ENCODE measurements around the gene MADD. TPM values are rescaled to one million over a fixed set of nuclear protein-coding genes. Genes with fewer than 3 reads are reported as not detected.
A peak's percentile ranks its signal among the peaks of the same experiment; 100 is the strongest.
"Not testable (repeated sequence)": the region's sequence is repeated elsewhere in the genome, so short reads cannot be mapped to it uniquely, and the experiment has no call there.

MADD gene
- total RNA-seq, 1 donor from 2014 or later, result 11.4 TPM

DNA sequence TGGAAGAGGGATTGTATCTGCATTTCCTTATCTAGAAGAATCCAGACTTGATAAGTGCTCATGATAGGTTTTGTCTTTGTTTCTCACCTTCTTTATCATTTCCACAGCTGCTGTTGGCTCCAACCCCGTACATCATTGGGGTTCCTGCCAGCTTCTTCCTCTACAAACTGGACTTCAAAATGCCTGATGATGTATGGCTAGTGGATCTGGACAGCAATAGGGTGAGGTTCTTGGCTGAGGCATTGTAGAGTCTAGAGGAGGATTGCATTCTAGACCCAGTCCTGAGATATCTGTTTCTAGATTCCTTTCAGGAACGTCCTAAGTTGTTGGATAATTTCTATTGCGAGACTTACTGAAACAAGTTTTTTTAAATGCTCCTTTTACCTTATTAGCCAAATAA, 8.1 kb downstream of the MADD start:
- ATAC-seq, result no peak

DNA sequence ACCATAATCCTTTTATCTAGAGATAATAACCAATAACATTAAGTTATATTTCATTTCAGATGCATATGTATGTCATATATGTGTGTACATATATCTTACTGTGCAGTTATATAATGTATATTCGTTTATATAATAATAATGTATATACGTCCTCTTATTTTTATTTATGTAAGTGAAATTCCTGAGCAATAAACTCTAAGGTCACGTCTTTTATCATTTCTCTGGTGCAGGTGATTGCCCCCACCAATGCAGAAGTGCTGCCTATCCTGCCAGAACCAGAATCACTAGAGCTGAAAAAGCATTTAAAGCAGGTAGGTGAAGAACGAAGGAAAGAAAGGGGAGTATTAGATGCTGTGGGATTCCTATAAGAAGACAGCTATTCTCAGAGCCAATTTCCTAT, 8.8 kb downstream of the MADD start:
- ATAC-seq, result no peak

DNA sequence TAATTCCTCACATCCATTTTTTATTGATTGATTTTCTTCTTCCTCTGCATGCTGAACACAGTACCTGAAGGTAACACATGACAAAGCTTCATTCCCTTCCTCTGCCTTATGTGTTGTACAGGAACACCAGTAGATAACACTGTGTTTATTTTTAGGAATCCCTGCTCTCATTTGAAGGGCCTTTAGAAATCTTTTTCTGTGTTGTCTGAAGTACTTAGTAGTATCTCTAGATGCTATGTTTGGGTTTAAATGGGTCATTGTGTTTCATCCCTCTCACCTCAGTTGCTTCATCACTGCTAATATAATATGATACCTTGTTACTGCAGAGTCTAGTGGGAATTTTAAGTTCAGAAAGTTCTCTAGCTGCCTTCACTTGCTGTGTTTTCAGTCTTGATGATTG, 10.2 kb downstream of the MADD start:
- no peak for ATAC-seq

DNA sequence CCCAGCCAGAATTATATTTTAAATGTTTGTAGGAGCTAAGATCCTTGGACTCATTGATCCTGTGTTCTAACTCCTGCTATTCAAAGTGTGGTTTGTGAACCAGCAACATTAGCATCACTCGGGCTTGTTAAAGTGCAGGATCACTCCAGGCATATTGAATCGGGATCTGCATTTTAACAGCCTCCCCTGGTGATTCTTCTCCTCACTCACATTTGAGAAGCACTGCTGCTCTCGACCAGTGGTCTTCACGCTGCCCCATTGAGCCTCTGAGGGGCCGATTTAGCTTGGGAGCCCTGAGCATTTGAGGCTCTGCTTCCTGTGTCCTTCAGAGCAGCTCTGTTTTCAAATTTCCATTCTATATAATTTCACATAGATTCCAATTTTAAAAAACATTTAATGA, 10.9 kb downstream of the MADD start:
- ATAC-seq, result no peak

DNA sequence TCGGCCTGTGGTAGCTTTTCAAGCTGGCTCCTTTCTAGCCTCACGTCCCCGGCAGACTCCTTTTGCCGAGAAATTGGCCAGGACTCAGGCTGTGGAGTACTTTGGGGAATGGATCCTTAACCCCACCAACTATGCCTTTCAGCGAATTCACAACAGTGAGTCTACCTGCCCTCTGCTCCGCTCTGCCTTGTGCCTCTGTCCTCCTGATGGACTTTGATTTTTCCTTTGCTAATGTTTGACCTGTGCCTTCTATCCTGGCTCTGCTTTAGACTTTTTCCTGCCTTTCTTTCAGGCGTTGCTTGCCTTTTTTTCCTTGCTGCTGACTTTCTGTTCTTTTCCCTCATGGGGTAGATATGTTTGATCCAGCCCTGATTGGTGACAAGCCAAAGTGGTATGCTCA, 12.5 kb downstream of the MADD start:
- no peak for ATAC-seq

DNA sequence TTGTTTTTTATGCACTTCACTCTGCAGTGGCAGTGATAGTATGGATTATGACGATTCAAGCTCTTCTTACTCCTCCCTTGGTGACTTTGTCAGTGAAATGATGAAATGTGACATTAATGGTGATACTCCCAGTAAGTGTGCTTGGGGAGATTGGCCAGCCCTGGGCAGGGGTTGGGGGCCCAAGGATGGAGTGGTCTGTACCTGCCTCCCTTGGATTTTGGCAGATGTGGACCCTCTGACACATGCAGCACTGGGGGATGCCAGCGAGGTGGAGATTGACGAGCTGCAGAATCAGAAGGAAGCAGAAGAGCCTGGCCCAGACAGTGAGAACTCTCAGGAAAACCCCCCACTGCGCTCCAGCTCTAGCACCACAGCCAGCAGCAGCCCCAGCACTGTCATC, 14.2 kb downstream of the MADD start:
- ATAC-seq, result no peak

DNA sequence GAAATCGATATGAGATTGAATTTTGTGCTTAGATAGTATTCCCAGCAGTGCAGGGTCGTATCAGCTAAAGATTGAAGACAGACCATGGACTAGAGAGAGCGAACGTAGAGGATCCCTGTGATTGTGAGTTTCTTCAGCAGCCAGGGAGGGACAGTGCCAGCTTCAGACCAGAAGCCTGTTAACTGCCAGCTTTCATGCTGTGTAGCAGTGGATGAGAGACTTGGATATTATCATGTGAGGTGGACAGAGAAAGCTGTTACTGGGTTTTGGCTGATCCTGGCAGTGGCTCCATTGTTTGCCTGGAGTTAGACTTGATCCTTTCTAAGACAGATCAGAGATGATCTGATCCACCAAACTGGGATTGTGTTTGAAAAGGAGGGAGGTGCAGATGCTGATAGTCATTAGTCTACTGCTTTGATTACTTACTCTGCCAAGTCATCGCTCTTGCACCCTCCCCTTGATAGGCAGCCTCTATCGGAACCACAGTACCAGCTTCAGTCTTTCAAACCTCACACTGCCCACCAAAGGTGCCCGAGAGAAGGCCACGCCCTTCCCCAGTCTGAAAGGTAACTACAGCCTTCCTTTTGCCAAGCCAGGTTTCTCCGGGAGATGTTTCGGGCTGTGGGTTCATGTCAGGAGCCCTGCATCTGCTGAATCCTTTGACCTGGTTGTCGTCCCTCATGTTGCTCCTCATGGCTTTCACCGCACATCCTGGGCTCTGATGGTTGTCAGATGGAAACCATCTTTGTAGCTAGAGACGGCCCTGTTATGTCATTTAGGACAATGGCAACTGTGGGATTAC, 16.2 kb downstream of the MADD start:
- ATAC-seq, result no peak

DNA sequence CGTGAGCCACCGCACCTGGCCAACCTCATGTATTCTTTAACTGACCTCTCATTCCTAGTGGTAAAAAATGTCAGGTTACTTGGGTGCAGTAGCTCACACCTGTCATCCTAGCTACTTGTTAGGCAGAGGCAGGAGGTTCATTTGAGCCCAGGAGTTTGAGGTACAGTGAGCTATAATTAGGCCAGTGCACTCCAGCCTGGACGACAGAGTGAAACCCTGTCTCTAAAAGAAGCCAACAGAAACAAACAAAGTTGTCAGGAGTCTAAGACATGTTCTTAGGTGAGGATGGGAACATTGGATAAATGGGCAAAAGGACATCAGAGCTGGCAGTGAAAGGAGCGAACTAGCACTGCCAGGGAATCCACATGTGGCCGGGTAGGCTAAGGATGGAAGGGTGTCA, 18.1 kb downstream of the MADD start:
- no peak for ATAC-seq

DNA sequence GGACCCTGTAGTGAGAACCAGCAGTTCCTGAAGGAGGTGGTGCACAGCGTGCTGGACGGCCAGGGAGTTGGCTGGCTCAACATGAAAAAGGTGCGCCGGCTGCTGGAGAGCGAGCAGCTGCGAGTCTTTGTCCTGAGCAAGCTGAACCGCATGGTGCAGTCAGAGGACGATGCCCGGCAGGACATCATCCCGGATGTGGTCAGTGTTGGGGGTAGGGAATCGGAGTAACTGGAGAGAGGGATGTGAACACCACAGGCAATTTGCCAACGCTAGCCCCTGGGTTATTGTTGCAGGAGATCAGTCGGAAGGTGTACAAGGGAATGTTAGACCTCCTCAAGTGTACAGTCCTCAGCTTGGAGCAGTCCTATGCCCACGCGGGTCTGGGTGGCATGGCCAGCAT, 19.9 kb downstream of the MADD start:
- peak; percentile 11 for ATAC-seq

DNA sequence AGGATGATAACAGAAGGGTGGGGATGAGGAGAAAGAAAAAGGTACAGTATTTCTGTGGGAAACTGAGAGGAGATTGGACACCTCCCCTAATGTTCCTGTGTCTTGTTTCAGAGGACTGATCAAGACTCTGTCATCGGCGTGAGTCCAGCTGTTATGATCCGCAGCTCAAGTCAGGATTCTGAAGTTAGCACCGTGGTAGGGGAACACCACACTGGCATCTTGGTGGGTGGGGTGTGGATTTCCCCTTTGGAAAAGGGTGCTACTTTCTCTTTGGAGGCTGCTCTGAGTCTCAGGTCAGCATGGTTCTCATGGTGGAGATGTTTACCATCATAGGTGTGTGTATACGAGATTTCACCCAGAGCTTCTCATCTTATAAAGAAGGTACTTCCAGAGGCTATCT, 25.5 kb downstream of the MADD start:
- no peak for ATAC-seq

DNA sequence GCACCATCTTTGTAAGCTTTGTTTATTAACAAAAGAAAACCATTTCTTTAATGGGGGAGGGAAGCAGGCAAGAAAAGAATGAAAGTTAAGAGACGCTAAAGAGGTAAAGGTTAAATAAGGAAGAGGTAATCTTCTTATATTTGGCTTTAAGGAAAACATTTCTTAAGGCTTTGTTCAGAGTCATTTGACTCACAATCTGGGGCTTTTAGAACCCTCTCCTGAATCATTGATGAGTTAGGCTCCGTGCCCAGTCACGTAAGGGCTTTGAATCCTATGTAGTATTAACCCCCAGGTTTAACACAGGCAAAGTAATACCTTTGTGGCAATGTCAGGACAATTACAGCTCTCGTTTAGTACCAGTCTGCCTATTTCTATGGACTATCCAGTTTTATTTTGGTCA, 26.1 kb downstream of the MADD start:
- peak; percentile 90 for ATAC-seq

DNA sequence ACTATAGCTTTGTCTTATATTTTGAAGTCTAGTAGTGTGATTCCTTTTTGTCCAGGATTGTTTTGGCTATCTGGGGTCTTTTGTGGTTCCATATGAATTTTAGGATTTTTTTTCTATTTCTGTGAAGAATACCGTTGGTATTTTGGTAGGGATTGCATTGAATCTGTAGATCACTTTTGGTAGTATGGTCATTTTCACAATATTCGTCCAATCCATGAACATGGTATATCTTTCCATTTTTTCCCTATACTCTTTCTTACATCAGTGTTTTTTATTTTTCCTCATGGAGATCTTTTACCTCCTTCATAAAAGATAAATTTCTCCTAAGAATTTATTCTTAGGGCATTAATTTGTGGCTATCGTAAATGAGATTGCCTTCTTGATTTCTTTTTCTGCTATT, 29.1 kb downstream of the MADD start:
- ATAC-seq, result no peak

DNA sequence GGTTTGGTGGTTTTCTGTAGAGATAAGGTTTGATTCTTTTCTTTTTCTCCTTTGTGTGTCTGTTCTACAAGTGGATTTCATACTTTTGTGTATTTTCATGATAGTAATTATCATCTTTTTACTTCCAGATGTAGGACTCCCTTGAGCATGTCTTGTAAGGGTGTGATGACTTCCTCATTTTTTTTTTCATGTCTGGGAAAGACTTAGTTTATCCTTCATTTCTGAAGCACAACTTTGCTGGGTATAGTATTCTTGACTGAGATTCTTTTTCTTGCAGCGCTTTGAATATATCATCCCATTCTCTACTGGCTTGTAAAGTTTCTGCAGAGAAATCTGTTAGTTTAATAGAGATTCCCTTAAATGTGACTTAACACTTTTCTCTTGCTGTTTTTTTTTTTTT, 32.9 kb downstream of the MADD start:
- no peak for ATAC-seq

DNA sequence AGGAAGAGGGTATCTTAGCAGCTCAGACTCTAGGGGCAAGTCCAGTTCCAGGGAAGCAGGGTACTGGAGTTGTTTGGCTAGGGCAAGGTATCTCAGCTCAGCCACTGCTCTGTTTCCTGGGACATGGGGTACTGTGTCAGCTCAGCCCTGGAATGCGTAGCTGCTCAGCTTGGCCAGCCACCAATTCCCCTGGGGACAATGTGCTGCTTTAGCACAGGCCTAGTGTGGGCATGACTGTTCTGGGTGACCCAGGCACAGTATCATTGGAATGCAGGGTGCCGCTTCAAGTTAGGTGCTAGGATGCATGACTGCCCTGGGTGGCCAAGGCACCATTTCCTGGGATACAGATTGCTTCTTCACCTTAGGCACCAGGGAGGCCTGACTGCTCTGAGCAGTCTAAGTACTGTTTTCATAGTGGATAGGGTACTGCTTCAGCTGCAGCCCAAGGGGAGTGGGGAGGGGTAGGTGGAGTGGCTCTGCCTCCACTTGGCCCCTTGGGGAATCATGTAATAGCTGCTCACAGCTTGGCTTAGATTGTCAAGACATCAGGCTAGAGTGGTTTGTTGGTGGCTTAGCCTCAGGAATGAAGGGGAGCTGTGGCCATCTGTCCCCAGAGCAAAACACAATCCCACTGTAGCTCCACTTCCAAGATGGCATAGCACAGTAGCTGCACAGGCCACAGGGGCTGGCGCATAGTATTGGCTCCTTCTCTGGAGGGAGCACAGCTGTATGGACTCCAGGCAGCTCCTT, 36.0 kb downstream of the MADD start:
- ATAC-seq, result no peak

DNA sequence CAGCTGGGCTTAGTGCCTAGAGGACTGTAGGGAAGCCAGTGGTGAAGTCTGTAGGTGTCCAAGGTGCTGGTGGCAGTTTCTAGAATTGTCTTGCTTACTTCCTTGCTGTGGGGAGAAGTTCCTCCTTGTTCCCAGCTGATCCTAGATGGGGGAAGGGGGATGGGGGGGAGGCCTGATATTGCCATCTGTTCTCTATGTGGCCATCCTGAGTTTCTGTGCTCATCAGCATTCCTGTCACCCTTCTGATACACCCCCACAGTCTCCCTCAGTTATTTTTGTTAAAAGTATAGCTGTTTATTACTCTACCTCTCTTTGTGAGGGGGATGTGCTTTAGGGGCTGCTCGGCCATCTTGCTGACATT, 36.5 kb downstream of the MADD start:
- ATAC-seq, result no peak

DNA sequence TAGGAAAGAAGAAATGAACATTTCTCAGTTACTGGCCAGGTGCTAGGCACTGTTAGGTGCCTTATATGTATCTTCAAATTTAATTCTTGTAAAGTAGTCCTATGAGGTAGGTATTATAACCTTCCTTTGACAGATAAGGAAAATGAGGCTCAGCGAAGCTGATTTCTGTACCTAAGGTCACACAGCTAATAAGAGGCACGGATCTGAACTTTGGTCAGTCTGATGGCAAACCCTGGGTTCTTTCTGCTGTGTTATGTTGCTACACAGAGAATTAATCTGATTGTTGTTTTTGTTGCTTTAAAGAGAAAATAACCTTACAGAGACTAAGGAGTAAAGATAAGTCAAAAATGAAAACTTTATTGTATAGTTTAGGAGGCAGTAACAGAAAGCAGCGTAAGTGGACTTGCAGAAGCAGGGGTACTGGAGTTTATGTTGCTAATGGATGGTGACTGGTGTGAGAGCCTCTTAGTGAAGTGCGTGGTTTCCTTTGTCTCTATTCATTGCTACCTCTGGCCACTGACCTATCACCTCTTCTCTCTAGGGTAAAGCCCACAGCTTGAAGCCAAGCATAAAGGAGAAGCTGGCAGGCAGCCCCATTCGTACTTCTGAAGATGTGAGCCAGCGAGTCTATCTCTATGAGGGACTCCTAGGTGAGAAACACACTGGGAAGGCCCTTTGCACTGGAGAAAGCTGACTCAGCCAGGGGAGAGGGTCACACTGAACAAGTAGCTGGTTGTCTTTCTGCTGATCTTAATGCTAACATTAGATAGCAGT, 38.3 kb downstream of the MADD start:
- ATAC-seq, result no peak

DNA sequence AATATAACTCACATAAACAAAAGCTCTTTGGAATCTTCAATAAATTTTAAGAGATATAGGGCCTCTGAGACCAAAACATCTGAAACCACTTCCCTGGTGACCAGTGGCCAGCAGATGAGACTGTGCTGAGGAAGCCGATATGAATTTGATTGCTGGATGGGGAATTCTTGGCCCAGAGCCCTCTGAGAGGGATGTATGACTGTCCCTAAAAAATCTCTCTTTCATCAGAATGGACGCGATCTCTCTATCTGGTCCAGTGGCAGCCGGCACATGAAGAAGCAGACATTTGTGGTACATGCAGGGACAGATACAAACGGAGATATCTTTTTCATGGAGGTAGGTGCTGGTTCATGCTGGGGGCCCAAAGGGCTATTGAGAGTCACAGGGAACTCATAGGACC, 45.1 kb downstream of the MADD start:
- no peak for ATAC-seq

DNA sequence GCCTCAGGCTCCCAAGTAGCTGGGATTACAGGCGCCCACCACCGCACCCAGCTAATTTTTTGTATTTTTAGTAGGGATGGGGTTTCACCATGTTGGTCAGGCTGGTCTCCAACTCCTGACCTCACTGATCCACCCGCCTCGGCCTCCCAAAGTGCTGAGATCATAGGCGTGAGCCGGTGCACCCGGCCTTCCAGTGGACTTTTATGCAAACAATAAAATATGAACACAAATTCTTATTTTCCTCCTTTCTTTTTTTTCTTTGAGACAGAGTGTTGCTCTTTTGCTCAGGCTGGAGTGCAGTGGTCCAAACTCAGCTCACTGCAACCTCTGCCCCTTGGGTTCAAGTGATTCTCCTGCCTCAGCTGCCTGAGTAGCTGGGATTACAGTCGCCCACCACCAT, 46.6 kb downstream of the MADD start:
- not testable (repeated sequence) for ATAC-seq

DNA sequence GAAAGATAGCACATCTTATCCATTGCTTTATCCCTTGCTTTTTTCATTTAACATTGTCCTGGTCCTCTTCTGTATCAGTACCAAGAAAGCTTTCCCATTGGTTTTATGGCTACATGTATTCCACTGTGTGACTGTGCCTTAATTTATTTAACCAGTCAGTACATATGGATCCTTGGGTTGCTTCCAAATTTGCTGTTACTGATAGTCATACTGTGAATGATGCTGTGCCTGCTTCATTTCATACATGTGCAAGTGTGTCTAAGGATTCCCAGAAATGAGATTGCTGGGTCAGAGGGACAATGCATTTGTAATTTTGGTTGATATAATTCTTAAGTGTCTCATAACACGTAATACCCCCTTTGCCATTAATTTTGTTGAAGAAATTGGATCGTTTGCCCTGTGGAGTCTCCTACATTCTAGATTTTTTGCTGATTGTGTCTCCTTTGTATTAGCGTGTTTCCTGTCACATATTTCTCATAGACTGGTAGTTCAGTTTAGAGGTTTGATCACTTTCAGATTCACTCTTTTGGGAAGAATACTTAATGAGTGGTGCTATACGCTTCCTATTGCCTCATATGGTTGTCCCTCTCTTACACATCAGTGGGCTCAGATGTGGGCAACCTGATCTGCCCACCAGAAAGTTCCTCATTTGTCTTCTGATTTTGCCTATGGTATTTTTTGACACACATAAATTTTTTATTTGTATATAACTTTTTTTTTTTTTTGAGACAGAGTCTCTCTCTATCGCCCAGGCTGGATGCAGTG, 47.3 kb downstream of the MADD start:
- ATAC-seq, result no peak

DNA sequence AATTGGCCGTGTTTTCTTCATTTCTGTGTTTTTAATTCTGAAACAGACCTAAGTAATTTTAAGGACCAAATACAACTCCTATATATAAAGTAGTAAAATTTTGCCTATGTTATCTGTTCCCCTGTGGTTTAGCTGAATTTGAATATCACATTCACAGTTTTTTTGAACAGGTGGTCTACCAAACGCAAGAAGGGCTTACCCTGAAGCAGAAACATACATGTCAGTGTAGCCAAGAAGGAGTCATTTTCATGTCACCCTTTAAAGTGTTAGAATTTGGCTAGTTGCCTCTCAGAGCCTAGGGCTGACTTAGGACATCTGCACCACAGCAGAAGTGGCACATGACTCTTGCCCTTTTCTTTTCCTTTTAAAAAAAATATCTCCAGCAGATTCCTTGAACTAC, 48.2 kb downstream of the MADD start:
- no peak for ATAC-seq

DNA sequence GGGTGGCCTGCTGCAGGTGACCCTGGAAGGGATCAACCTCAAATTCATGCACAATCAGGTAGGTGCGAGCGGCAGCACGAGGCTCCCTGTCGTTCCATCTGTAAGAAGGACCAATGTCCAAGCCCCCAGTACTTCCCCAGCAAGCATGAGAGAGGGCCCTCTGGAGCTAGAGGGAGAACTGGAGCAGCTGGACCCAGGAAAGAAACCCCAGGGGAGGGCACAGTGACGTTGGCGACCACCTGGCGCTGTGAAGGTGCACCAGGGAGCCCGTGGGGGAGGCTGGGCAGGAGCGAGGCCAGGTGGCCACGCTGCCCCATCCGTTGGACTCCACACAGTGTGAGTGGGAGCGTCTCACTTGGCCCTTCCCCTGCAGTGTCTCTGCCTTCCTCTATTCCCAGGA, 54.6 kb downstream of the MADD start:
- no peak for ATAC-seq

DNA sequence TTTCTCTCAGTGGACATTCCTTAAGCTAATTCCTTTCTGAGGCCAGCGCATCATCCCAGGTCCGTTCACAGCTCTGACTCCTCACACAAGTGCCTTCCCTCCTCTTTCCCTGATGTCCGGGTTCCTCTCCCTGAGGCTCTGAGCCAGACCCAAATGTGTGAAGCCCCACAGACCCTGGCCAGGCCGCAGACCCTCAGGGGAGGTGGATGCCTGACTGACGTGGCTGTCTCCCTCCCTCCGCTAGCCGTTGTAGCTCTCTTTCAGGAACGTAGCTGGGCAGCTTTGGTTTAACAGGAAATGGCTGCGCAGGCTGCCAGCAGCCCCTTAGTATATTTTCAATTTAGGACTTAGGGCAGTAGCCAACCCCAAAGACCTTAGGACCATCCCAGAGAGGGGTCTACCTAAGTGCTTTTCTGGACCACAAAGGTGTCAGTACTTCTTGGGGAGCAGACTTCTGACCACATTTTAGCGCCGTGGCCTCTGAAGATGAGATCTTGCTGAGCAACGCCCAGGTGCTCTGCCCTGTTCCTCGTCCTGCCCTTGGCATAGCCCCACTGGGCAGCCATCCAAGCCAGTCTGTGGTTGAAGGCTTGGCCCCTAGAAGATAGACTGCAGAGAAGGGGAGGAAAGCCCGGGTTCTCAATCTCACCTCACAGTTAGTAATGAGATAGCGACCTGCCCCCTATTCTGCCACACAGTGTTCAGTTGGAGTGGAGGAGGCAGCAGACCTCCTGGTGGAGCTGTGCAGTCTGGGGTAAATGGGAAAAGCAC, 55.5 kb downstream of the MADD start:
- ATAC-seq, result no peak
